GM18870 (cell line): ENCODE measurements around the gene UTP14C.
"Not testable (repeated sequence)": the region's sequence is repeated elsewhere in the genome, so short reads cannot be mapped to it uniquely, and the experiment has no call there.

Experiments
- ATAC-seq: cut with Tn5 transposase; IDR thresholded peaks from one replicate; pipeline ENCODE4 v1.9.1; 2021; ENCODE audit warnings: moderate library complexity; ENCODE audit not compliant: unreplicated experiment

UTP14C gene

DNA sequence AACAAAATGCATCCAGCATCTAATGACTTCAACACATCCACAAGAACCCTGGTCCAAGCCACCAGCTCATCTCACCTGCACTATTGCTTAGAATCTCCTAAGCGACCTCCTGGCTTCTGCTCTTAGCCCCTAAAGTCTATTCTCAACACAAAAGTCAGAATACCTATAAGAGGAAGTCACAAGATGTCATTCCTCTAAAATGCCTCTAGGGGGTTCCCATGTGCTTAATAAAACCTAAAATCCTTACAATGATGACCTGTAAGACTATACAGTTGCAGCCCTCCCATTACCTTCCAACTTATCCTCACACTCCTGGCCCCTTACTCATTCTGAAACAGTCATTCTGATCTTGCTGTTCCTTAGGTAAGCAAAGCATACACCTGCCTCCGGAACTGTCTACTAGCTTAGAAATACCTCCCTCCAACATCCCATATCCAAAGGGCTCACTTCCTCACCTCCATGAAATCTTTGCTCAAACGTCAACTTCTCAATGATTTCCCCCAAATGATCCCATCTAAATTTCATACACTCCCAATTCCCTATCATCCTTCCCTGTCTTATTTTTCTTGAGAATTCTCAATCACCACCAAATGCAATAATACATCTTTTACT lies 23.3 kb upstream of the UTP14C start:
- ATAC-seq = peak; percentile 87

DNA sequence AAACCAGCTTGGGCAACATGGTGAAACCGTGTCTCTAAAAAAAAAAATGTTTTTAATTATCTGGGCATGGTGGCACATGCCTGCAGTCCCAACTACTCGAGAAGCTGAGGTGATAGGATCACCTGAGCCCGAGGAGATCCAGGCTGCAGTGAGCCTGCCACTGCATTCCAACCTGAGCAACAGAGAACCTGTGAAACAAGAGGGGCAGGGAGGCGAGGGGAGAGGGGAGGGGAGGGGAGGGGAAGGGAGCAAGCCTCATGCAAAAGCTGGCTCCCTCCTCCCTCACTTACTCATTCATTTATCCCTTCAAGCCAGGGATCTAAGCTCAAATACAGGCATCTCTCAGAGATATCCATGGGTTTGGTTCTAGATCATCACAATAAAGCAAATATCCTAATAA lies 22.1 kb upstream of the UTP14C start:
- no peak for ATAC-seq

DNA sequence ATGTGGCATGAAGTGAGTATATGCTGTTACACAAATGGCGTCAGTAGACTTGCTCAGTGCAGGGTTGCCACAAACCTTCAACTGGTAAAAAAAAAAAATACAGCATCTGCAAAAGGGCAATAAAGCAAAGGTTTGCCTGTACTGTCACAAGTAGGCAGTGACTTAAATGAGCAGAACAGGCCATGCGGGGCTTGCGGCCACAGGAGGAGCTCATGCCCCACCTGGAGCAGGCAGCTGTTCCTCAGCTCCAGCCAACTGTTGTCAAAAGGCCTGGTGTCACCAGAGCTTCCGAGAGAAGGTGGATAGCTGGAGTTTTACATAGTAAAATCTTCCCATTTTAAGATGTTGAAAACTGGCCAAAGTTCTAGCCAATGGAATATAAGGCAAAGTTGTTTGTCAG lies 20.9 kb upstream of the UTP14C start:
- ATAC-seq = no peak

DNA sequence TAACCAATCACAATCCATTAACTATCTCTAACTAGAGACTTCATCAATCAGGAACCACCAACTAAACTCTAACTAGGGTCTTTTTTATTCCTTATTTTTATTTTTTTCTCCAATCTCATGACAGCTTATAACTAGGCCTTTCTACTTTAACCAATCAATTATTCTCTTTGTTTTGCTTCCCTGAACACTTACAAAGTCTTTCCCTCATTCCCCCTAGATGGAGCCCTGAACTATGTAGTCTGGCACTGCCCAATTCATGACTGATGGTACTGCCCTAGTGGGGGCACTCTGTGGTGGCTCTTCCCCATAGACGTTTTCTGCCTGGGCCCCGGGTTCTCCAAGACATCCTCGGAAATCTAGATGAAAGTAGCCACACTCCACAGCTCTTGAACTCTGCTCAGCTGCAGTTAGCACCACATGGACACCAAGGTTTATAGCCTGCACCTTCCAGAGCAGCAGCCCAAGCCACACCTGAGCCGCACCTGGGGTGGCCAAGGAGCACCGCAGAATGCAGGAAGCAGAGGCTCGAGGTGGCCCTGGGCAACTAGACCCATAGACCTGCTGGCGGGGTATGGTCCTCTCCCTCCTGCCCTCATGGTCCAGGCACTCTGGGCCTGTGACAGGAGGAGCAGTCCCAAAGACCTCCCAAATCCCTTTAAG lies 19.9 kb upstream of the UTP14C start:
- no peak for ATAC-seq

DNA sequence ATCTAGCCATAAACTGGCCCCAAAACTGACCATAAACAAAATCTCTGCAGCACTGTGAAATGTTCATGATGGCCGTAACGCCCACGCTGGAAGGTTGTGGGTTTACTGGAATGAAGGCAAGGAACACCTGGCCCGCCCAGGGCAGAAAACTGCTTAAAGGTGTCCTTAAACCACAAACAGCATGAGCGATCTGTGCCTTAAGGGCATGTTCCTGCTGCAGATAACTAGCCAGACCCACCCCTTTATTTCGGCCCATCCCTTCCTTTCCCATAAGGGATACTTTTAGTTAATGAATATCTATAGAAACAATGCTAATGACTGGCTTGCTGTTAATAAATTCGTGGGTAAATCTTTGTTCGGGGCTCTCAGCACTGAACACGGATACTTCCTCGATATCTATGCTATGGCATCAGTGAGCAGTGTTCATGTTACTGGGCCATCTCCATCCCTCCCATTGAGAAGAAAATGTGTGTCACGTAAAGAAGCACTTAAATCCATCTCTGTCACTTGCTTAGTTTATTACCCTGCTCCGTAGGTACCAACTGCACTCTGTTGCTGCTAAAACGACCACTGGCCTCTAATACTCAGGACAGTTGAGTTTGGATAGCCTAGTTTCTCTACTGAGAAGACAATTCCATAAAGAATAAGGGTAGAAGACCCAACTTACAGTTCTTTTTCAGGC lies 18.5 kb upstream of the UTP14C start:
- no peak for ATAC-seq

DNA sequence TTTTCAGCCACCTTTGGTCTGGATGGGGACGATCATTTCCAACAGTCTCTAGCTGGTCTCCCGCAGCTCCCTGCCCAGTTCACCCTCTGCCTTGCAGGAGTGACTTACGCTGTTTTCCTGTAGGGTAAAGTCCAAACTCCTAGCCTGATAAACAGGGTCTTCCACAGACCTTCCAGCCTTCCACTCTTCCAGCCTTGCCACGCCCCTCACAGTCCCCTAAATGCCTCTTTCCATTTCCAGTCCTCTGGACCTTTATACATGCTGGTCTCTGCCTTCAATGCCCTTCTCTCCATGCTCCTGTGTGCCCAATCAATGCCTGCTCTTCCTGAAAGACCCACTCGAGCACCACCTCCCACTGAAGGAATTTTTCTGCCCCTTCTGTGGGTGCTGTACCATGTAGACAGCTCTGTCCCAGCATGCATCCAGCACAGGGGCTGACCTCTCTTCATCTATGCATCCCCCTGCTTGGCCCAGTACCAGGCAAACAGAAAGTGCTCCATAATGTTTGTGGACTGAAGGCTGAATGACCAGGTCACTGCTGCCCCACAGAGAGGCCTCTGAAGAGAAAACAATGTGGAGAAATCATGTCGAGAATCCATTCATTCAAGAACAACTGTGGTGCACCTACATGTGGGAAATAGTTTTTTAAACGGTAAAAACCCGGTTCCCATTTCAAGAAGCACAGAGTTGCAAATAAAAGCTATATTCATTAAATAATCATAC lies 17.8 kb upstream of the UTP14C start:
- no peak for ATAC-seq

DNA sequence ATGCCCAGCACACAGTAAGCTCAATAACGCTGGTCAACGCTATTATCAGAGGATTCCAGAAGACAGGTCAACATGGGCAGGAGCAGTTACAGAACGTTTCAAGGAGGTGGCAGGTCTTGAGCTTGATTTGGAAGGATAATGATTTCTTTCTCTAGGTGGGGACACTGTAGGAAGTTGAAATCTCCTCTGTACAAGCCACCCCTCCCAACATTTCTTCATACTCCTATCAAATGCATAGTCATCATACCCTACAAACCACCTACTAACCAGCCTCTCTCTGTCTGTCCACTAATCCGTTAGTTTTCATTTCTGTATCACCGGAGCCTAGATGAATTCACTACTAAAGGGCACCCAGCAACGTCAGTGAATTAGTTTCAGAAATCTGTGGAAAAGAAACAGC lies 14.5 kb upstream of the UTP14C start:
- ATAC-seq = no peak

DNA sequence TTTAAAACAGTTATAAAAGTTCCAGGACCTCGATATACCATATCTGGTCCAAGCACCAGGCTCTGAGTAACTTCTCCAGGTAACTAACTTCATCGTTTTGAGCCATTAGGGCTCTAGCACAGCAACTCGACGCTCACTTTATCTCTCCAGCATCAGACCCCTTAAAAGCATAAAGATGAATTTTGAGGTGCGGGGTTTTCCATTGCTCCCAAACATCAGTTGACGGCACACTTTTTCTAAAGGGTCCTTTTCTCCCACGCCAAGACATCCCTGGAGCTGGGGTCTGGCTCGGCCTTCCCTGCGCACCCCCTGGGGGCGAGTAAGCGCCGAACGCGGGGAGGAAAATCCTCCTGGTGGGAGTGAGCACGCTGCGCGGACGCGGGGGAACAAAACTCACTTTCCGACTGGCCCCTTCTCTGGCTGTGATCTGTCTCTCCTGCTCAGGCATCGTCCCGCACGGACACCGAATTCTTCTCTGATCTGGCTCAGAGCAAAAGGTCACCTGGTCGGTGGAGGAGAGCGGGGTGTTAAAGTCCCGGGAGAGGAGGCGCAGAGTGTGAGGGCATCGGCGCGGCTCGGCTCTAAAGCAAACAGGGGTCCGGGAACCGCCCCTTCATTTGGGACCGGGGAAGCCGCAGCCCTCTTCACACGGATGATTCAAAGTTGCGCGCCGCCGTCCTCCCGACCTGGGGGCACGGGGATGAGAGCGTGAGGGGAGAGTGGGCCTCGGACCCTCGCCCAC lies 13.4 kb upstream of the UTP14C start, which contains the start of gene ATP7B:
Gene ATP7B, minus strand, starts transcription at position 561 of the 742 bp plus-strand sequence. Its CDS starts 113 bp downstream, at position 448.
- ATAC-seq = no peak

DNA sequence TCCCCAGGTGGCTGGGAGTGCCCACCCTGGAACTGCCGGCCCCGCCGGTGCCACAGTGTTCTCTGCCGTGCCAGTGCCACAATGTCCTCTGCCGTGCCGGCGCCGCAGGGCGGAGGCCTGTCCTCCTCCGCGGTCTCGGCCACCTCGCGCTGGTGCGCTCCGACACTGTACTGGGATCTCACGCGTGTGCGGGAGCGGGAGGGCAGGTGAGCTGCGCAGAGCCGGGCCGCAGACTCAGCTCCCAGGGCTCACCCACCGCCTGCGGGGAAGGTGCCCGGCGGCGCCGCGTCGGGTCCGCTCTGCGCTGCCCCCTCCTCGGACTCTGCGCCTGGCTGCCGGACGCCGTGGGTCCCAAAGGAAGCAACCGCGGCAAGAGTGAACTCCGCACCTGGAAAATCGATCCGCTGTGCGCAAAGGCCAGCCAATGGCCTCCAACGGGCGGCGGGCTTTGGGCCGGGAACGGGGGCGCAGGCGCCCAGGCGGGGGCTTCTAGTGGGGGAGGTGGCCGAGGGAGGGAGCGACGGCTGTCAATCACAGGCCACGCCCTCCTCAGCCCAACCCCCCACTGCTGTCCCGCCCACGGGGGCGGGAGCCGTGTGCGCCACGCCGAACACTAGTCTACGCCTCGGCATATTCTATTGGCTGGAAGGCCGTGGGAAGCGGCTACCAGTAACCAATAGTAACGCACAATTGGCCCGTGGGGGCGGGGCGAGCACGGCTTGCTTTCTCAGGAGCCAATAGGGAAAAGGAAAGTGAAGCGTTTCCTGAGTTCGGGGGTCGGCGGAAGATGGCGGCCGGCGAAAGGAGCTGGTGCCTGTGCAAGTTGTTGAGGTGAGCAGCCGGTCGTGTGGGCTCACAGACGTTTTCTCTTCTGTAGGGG lies 12.6 kb upstream of the UTP14C start, which contains the start of gene ALG11:
Gene ALG11, plus strand, starts transcription at position 767 of the 880 bp plus-strand sequence. Its CDS starts 21 bp downstream, at position 788.
- peak; percentile 99 for ATAC-seq

DNA sequence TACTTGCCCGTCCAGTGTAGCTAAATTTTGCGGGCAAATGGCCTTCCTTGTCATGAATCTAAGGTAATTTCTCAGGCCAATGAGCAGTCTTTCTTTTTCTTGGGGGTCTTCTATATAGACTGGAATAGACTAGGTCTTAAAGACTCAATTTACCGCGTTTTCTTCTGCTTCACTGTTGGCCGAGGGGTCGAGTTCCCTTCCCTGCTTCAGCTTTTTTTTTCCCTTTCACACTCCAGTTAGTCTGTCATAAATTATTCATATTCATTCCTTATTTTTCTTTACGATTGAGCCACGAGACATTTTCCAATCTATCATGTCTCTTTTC lies 12.0 kb upstream of the UTP14C start:
- no peak for ATAC-seq

DNA sequence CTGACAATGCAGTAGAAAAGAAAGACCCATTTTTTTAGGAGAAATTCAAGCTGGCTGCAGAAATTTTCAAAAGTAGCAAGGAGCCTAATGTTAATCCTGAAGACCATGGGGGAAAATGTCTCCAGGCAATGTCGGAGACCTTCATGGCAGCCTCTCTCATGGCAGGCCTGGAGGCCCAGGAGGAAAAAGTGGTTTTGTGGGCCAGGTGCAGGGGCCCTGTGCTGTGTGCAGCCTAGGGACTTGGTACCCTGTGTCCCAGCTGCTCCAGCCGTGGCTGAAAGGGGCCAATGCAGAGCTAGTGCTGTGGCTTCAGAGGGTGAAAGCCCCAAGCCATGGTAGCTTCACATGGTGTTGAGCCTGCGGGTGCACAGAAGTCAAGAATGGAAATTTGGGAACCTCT lies 8.2 kb upstream of the UTP14C start:
- ATAC-seq = no peak

DNA sequence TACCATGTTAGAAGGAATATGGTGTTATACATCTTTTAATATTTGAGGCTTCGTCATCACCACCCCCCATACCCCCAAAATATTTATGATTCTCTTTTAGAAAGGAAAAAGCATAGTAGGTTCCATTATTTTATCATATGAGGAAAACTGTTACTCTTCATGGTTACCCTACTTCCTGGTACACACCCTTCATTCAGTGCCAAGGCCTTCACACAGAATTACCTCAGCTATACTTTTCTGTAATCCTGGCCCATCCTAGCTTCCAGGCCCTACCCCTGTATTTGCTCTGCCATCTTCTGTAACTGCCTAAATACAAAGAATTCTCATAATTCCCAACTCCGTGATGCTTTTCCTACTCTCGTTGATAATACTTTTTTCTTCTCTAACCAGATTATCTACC lies 4.3 kb upstream of the UTP14C start:
- no peak for ATAC-seq

DNA sequence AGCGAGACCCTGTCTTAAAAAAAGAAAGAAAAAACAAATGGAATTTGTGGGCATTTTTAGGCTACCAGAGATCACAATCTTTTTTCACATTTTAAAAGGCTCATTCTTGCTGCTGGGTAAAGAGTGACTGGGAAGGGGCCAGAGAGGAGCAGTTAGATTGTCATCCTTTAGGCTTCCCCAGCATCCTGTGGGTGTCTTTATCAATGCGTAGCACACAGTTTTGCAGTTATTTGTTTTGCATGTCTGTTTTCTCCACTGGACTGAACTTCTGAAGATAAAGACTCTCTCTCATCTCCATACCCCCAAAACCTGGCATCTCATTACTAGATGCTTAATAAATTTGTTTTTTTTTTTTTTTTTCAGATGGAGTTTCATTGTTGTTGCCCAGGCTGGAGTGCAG lies 2.1 kb upstream of the UTP14C start:
- no peak for ATAC-seq

DNA sequence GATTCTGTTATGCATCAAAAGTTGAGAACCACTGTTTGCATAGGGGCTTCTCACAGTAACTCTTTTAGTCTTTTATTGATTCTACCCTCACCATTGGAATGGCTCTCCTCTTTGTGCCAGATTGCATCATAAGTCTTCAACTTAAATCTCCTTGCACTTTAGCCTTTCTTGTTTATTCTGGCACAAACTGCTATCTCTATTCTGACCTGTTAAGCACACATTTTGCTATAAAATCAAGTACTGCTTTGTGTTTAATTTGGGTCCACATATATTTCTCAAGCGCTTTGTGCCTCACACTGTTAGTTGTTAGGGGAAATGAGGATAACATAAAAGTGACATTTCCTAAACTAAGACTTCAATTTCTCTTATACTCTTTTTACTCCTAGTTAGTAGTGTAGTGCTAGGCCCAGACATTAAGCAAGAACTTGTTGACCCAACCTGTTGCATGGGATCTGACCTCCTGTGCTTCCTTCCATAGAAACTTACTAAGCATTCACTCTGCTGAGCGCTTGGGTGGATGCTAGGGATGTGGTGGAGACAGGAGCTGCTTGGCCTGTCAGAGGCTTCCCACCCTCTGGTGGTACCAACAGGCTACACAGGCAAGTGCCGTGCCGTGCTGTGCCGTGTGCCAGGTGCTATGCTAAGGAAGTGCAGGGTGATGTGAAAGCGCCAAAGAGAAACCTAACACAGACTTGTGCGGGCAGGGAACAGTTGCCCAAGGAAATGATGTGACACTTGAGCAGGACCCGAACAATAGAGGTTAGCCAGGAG lies 1.2 kb downstream of the UTP14C start:
- no peak for ATAC-seq

DNA sequence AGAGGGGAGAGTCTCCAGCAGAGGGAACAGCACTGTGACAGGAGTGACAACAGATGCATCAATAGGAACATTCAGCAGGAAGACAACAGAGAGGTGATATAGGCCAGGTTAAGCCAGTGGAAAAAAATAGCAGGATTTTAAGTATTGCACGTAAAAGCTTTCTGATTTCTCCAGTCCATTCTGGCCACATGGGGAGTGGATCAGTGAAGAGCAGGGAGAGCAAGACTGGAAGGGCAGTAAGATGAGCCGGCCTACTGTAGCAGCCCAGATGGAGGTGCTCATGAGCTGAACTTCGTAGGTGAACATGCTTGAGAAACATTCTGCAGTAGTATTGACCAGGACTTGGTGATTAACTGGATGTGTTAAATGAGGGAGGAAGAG lies 1.7 kb downstream of the UTP14C start:
- ATAC-seq = no peak

DNA sequence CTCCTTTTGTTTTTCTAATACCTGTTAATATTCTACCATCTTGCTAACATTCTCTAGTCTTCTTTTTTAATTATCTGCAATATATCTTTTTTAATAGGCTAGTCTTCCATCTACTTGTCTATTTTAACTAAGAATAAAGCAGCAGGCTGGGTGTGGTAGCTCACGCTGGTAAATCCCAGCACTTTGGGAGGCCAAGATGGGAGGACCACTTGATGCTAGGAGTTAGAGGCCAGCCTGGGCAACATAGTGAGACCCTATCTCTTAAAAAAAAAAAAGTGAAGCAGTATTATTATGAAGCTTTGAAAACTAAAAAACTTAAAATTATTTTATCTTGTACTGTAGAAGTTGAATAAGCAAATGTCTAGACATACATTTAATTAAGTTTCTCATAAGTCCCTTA lies 3.3 kb downstream of the UTP14C start:
- ATAC-seq = no peak

DNA sequence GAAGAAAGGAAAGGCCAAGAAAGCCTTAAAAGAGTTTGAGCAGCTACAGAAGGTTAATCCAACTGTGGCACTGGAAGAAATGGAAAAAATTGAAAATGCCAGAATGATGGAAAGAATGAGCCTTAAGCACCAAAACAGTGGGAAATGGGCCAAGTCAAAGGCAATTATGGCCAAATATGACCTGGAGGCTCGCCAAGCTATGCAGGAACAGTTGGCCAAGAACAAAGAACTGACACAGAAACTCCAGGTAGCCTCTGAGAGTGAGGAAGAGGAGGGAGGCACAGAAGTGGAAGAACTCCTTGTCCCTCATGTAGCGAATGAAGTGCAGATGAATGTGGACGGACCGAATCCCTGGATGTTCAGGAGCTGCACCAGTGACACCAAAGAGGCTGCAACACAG lies 5.1 kb downstream of the UTP14C start:
- no peak for ATAC-seq

DNA sequence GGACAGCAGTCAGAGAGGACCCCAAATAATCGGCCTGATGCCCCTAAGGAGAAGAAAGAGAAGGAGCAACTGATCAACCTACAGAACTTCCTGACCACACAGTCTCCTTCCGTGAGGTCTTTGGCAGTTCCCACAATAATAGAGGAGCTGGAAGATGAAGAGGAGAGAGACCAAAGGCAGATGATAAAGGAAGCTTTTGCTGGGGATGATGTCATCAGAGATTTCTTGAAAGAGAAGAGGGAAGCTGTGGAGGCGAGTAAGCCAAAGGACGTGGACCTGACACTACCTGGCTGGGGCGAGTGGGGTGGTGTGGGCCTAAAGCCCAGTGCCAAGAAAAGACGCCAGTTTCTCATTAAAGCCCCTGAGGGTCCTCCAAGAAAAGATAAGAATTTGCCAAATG lies 5.9 kb downstream of the UTP14C start:
- ATAC-seq = not testable (repeated sequence)

DNA sequence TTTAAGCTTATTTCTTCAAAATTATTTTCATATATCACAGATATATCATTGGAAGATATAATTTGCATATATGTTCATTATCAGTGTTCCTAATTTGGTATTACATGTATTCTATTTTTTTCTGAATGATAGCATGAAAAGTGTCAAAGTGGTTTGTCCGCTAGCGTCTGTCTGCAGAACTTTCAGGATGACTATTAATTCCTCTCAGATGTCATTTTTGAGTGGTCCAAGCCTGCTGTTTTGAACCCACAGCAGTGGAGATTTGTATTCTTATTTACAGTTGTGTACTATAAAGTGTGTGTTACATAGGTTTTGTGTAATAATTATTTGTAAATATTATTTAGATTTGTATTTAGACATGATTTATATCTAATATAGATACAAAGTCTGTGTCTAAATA lies 8.5 kb downstream of the UTP14C start:
- no peak for ATAC-seq
